AG04450 (cell line): Measurements from ENCODE around the gene FOCAD. TPM values are rescaled to one million over a fixed set of nuclear protein-coding genes. Genes with fewer than 3 reads are reported as not detected.

ENCODE experiments used
- CTCF ChIA-PET: fragments of 300-600, 350-600 bp; formaldehyde crosslinking; extraction: SDS; loops from one replicate; lab custom pipeline; 2022; ENCODE audit warnings: antibody characterized with exemption, inconsistent platforms; lab: Charles Lee
- POLR2A ChIA-PET: fragments of 350-600 bp; formaldehyde crosslinking; extraction: SDS; loops from one replicate; lab custom pipeline; 2021; ENCODE audit warnings: antibody characterized with exemption, inconsistent platforms; lab: Yijun Ruan, JAX
- DNase-seq: peaks from one replicate; pipeline ENCODE4 v3.0.0-alpha.2; 2011; ENCODE audit warnings: low read depth, low spot score
- H3K27ac ChIP-seq: one replicate; pipeline ENCODE4 v1.5.1; 2012; ENCODE audit warnings: low read depth, low read length, control low read depth
- H3K27me3 ChIP-seq: one replicate; pipeline ENCODE4 v1.6.0; 2012; ENCODE audit warnings: low read length; ENCODE audit not compliant: control insufficient read depth, insufficient read depth
- H3K4me3 ChIP-seq: 2 replicates; pipeline ENCODE4 v1.5.1; 2011; ENCODE audit warnings: mild to moderate bottlenecking, low read depth, low read length, control low read depth
- H3K9me3 ChIP-seq: 2 replicates; pipeline ENCODE4 v1.5.1; 2012; ENCODE audit warnings: low read length; ENCODE audit not compliant: control insufficient read depth, insufficient read depth
- polyA plus RNA-seq: library from polyadenylated mRNA; depleted of rRNA; stranded (reverse); fragments of >200 nt; gene quantifications from 2 replicates; pipeline ENCODE4 v1.2.3, GENCODE V29; 2011
- TF ChIP-seq, protein P1 (sequence below): IDR thresholded peaks from 2 replicates; pipeline ENCODE4 v1.5.1; 2011; ENCODE audit warnings: low read depth, low read length, control low read depth, inconsistent platforms

FOCAD gene
- polyA plus RNA-seq, 1 experiment: 49.7 TPM

DNA sequence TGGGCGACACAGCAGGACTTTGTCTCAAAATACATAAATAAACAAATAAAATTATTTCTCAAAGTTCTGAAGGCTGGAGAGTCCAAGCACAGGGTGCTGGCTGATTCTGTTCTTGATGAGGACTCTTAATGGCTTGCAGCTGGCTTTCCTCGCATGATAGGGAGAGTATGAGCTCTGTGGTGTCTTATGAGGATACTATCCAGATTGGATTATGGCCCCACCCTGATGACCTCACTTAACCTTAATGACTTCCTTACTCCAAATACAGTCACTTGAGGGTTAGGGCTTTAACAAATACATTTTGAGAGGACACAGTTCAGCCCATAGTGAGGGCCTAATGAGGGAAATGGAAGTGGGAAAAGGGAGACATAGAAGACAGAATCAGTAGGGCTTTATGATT lies 87.7 kb downstream of the FOCAD start:
- H3K27me3 ChIP-seq: no peaks in the 10 kb centered on the region
- ChIA-PET CTCF (no interaction called here), POLR2A (no interaction called here)
- H3K27ac ChIP-seq: no peak overlapping the region
- no peak for DNase-seq
- TF ChIP-seq, protein P1, sequence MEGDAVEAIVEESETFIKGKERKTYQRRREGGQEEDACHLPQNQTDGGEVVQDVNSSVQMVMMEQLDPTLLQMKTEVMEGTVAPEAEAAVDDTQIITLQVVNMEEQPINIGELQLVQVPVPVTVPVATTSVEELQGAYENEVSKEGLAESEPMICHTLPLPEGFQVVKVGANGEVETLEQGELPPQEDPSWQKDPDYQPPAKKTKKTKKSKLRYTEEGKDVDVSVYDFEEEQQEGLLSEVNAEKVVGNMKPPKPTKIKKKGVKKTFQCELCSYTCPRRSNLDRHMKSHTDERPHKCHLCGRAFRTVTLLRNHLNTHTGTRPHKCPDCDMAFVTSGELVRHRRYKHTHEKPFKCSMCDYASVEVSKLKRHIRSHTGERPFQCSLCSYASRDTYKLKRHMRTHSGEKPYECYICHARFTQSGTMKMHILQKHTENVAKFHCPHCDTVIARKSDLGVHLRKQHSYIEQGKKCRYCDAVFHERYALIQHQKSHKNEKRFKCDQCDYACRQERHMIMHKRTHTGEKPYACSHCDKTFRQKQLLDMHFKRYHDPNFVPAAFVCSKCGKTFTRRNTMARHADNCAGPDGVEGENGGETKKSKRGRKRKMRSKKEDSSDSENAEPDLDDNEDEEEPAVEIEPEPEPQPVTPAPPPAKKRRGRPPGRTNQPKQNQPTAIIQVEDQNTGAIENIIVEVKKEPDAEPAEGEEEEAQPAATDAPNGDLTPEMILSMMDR: no peak
- H3K4me3 ChIP-seq: no peak overlapping the region
- no peaks in the 10 kb centered on the region for H3K9me3 ChIP-seq

DNA sequence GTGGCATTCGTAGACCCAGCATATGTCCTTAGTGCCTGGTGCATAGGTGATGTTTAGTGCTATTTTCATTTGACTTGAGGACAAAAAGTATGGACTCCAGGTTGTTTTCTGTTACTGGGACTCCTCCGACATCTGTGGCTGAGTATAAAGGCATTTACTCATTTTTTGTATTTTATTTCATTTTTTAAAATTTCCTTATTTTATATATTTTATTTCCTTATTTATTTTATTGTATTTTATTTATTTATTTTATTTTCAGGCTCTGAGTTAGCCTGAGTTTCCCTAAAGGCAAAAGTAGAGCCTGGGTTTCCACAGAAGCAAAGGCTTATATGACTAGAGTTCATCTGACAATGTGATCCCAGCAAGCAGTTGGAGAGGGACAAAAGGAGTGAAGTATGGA lies 91.6 kb downstream of the FOCAD start:
- CTCF ChIA-PET: no interaction called here
- H3K27ac ChIP-seq: no peak overlapping the region
- POLR2A ChIA-PET: no interaction called here
- DNase-seq: no peak
- no peak overlapping the region for H3K4me3 ChIP-seq
- no peaks in the 10 kb centered on the region for H3K9me3 ChIP-seq
- TF ChIP-seq, protein P1: no peak
- no peaks in the 10 kb centered on the region for H3K27me3 ChIP-seq

DNA sequence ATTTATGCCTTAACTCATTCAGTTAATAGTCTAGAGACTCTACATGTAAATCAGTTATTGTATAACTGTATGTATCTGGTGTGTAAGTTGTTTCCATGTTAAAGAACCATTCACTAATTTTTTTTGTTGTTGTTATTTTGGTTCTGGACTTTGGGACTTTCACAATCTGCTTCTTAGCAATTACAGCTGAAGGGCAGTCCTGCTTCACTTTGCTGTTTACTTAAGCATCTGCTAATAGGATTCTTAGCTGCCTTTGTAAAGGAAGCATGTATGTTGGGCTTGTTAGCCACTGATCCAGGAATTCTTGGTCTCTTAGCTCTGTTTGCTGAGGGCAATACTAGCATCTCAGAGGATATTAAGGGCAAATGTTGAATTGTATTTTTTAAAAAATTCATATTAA lies 97.0 kb downstream of the FOCAD start:
- no peak for DNase-seq
- H3K9me3 ChIP-seq: no peaks in the 10 kb centered on the region
- H3K27ac ChIP-seq: no peak overlapping the region
- POLR2A ChIA-PET: no interaction called here
- no peaks in the 10 kb centered on the region for H3K27me3 ChIP-seq
- TF ChIP-seq, protein P1: no peak
- no peak overlapping the region for H3K4me3 ChIP-seq
- CTCF ChIA-PET: interaction anchor here (0.6 kb wide), 2 partner anchors 27 to 133 kb away, joined by 3 read pairs; no protein-coding TSS in a partner anchor

DNA sequence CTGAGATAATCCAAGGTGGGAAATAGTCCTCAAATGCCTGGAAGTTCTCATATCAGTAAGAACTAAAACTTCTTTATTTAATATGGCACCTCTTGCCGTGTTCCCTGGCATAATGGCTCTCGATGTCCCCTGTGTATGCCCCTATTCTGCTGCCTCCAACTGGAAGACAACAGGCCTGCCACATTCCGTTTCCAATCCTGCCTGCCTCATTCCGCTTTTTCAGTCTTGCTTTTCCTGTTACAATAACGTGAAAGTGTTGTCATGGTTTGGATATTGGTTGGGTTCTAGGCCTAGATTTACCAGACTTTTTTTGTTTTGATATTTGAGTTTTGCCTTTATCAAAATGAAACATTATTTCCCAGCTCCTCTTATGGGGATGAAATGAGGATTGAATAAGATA lies 98.2 kb downstream of the FOCAD start:
- H3K27ac ChIP-seq: no peak overlapping the region
- DNase-seq: no peak
- POLR2A ChIA-PET: no interaction called here
- H3K27me3 ChIP-seq: no peaks in the 10 kb centered on the region
- no peak overlapping the region for H3K4me3 ChIP-seq
- TF ChIP-seq, protein P1: no peak
- CTCF ChIA-PET: interaction anchor here (1.4 kb wide), 1 partner anchor 328 kb away, joined by 3 read pairs; no protein-coding TSS in a partner anchor
- H3K9me3 ChIP-seq: no peaks in the 10 kb centered on the region

- Histone ChIP-seq H3K9me3 (no peaks in the 10 kb centered on the region), H3K4me3 (no peak overlapping the region), H3K27ac (no peak overlapping the region), H3K27me3 (no peaks in the 10 kb centered on the region)
- ChIA-PET POLR2A (no interaction called here), CTCF (interaction anchor here (1.4 kb wide), 1 partner anchor 327 kb away, joined by 3 read pairs; no protein-coding TSS in a partner anchor)
- TF ChIP-seq, protein P1: no peak
- no peak for DNase-seq
These were observed 99.3 kb downstream of the FOCAD start for GRCh38 chr9:20783057-20784038.
